Measurements from ENCODE around the gene EGF.
"Not testable (repeated sequence)": the region's sequence is repeated elsewhere in the genome, so short reads cannot be mapped to it uniquely, and the experiment has no call there.

EGF gene

DNA sequence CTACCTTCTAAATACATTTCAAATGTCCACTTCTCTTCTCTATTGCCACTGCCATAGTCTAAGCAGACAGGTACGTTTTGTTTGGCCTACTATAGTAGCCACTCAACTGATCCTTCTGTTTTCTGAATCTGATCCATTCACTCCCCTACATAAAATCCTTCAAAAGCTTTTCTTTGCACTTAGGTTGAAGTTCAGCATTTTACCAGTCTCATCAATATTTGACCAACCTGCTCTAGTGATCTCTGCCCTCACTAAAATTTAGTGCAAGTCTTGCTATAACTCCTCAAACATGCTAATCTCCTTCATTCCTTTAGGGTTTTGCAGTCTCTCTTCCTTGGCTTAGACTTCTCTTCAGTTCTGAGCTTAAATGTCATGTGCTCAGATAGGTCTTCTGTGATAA lies 33.4 kb downstream of the EGF start:
- DNase-seq (ENCODE audit: low read depth in 1 of 2, low spot score in 1 of 2): no peak
- TF ChIP-seq, protein P1, sequence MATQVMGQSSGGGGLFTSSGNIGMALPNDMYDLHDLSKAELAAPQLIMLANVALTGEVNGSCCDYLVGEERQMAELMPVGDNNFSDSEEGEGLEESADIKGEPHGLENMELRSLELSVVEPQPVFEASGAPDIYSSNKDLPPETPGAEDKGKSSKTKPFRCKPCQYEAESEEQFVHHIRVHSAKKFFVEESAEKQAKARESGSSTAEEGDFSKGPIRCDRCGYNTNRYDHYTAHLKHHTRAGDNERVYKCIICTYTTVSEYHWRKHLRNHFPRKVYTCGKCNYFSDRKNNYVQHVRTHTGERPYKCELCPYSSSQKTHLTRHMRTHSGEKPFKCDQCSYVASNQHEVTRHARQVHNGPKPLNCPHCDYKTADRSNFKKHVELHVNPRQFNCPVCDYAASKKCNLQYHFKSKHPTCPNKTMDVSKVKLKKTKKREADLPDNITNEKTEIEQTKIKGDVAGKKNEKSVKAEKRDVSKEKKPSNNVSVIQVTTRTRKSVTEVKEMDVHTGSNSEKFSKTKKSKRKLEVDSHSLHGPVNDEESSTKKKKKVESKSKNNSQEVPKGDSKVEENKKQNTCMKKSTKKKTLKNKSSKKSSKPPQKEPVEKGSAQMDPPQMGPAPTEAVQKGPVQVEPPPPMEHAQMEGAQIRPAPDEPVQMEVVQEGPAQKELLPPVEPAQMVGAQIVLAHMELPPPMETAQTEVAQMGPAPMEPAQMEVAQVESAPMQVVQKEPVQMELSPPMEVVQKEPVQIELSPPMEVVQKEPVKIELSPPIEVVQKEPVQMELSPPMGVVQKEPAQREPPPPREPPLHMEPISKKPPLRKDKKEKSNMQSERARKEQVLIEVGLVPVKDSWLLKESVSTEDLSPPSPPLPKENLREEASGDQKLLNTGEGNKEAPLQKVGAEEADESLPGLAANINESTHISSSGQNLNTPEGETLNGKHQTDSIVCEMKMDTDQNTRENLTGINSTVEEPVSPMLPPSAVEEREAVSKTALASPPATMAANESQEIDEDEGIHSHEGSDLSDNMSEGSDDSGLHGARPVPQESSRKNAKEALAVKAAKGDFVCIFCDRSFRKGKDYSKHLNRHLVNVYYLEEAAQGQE (IDR thresholded peaks at IDR 0.05; ENCODE audit: insufficient replicate concordance, low read depth): no peak
- TF ChIP-seq GABPA (IDR thresholded peaks at IDR 0.05; ENCODE audit: low read depth) (no peak), SPI1 (IDR thresholded peaks at IDR 0.05; ENCODE audit: borderline replicate concordance, low read depth) (no peak), POLR2AphosphoS5 (IDR thresholded peaks at IDR 0.05; ENCODE audit: low read depth) (no peak)
- TF ChIP-seq, protein P2, sequence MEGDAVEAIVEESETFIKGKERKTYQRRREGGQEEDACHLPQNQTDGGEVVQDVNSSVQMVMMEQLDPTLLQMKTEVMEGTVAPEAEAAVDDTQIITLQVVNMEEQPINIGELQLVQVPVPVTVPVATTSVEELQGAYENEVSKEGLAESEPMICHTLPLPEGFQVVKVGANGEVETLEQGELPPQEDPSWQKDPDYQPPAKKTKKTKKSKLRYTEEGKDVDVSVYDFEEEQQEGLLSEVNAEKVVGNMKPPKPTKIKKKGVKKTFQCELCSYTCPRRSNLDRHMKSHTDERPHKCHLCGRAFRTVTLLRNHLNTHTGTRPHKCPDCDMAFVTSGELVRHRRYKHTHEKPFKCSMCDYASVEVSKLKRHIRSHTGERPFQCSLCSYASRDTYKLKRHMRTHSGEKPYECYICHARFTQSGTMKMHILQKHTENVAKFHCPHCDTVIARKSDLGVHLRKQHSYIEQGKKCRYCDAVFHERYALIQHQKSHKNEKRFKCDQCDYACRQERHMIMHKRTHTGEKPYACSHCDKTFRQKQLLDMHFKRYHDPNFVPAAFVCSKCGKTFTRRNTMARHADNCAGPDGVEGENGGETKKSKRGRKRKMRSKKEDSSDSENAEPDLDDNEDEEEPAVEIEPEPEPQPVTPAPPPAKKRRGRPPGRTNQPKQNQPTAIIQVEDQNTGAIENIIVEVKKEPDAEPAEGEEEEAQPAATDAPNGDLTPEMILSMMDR (IDR thresholded peaks at IDR 0.05; ENCODE audit: insufficient read depth, low read length): no peak

DNA sequence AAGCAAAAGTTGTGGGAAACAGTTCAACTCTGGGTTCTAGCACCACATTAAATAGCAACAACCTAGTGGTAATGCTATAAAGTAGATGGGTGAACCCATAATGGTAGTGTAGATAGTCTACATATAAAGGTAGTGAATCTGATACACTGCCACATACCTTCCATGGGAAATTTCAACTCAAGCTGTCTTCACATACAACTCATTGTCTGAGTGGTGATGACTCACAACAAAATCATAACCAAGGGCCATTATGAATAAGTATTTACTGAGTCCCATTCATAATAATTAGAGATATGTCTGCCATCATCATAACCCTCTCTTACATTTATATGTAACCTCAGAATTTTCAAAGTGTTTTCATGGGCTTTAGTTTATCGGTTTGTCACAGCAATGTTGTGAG lies 34.8 kb downstream of the EGF start:
- Histone ChIP-seq H3K4me3 (replicated peaks; ENCODE audit: insufficient read depth, low read length) (no peak overlapping the region), H3K27ac (replicated peaks) (no peak overlapping the region), H3K27me3 (ENCODE audit: insufficient read depth, poor library complexity, severe bottlenecking) (no peaks in the 10 kb centered on the region)
- TF ChIP-seq, protein P2 (IDR thresholded peaks at IDR 0.05; ENCODE audit: insufficient read depth, low read length): no peak
- TF ChIP-seq POLR2AphosphoS5 (IDR thresholded peaks at IDR 0.05; ENCODE audit: low read depth): no peak
- TF ChIP-seq, protein P1 (IDR thresholded peaks at IDR 0.05; ENCODE audit: insufficient replicate concordance, low read depth): no peak
- no peak for TF ChIP-seq GABPA (IDR thresholded peaks at IDR 0.05; ENCODE audit: low read depth)
- no peak for TF ChIP-seq SPI1 (IDR thresholded peaks at IDR 0.05; ENCODE audit: borderline replicate concordance, low read depth)
- DNase-seq (ENCODE audit: low read depth in 1 of 2, low spot score in 1 of 2): no peak

More for the DNA sequence above, 33.4 kb downstream of the EGF start:
- H3K27ac ChIP-seq (replicated peaks): no peak overlapping the region
- no peaks in the 10 kb centered on the region for H3K27me3 ChIP-seq (ENCODE audit: insufficient read depth, poor library complexity, severe bottlenecking)
- H3K4me3 ChIP-seq (replicated peaks; ENCODE audit: insufficient read depth, low read length): no peak overlapping the region

DNA sequence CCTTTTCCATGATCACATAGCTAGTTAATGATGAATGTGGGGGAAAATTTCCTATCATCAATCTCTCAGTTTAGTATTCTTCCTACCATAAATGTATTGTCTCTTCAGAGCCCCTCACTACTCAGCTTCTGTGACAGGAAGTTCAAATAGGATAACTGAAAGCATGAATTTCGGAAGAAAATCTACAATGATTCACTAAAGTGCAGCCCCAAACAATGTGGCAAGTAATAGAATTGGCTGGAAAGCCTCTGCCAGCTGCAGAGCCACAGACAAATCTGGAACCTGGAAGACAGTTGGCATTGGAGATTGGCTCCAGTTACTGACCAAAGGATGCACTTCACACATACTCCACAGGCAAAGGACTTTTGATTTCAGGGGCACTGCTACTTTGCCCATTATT lies 35.2 kb downstream of the EGF start:
- H3K27me3 ChIP-seq (ENCODE audit: insufficient read depth, poor library complexity, severe bottlenecking): no peaks in the 10 kb centered on the region
- no peak for DNase-seq (ENCODE audit: low read depth in 1 of 2, low spot score in 1 of 2)
- no peak overlapping the region for H3K4me3 ChIP-seq (replicated peaks; ENCODE audit: insufficient read depth, low read length)
- TF ChIP-seq, protein P1 (IDR thresholded peaks at IDR 0.05; ENCODE audit: insufficient replicate concordance, low read depth): no peak
- TF ChIP-seq POLR2AphosphoS5 (IDR thresholded peaks at IDR 0.05; ENCODE audit: low read depth) (no peak), GABPA (IDR thresholded peaks at IDR 0.05; ENCODE audit: low read depth) (no peak), SPI1 (IDR thresholded peaks at IDR 0.05; ENCODE audit: borderline replicate concordance, low read depth) (no peak)
- TF ChIP-seq, protein P2 (IDR thresholded peaks at IDR 0.05; ENCODE audit: insufficient read depth, low read length): no peak
- H3K27ac ChIP-seq (replicated peaks): no peak overlapping the region

DNA sequence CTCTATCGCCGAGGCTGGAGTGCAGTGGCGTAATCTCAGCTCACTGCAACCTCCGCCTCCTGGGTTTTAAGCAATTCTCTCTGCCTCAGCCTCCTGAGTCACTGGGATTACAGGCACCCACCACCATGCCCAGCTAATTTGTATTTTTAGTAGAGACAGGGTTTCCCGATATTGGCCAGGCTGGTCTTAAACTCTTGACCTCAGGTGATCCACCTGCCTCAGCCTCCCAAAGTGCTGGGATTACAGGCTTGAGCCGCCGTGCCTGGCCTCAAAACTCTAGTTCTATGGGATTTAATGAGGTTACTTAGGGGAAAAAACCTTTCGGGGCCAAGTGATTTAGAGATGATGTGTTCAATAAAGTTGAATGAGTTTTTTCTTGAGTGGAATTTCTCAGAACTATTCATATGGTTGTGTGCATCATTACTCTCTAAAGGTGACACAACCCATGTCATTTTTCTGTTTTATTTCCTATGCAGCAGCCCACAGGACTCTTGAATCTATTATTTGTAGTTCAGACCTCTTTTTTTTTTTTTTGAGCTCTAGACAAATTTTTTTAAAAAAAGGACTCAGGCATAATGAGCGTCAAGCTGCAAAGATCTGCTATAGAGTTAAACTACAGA lies 36.5 kb downstream of the EGF start:
- not testable (repeated sequence) for H3K27me3 ChIP-seq (ENCODE audit: insufficient read depth, poor library complexity, severe bottlenecking); H3K27ac ChIP-seq (replicated peaks); H3K4me3 ChIP-seq (replicated peaks; ENCODE audit: insufficient read depth, low read length); DNase-seq (ENCODE audit: low read depth in 1 of 2, low spot score in 1 of 2)

Data from HL-60 (cell line).